Measurements from ENCODE around the gene ESR1. TPM values are rescaled to one million over a fixed set of nuclear protein-coding genes. Genes with fewer than 3 reads are reported as not detected.
"Not testable (repeated sequence)": the region's sequence is repeated elsewhere in the genome, so short reads cannot be mapped to it uniquely, and the experiment has no call there.

ESR1 gene
- total RNA-seq, 1 donor from 2014 or later: 17.5 TPM

- H3K27ac Mint-ChIP-seq: peak overlapping the region; percentile 9
- no peak for ATAC-seq (ENCODE audit: low read depth)
- H3K9me3 Mint-ChIP-seq: no peaks in the 10 kb centered on the region
- no peaks in the 10 kb centered on the region for H3K27me3 Mint-ChIP-seq
- ChIA-PET POLR2A (no interaction called here), CTCF (interaction anchor here (0.8 to 1.4 kb wide), 2 partner anchors 363 to 437 kb away, joined by 3 to 7 read pairs; no protein-coding TSS in a partner anchor)
- no peaks in the 10 kb centered on the region for H3K4me1 Mint-ChIP-seq
- intact Hi-C loops (cut with micrococcal nuclease): no loop called here
- TF ChIP-seq CTCF (IDR thresholded peaks at IDR 0.05): no peak
- peaks cover 83% of the 10 kb centered on the region for H3K36me3 Mint-ChIP-seq (ENCODE audit: low read depth)
- no peak for DNase-seq
- H3K4me3 Mint-ChIP-seq: no peak overlapping the region
These were observed 320.1 kb downstream of the ESR1 start for GRCh38 chr6:152127432-152128165.

GRCh38 chr6:152129691-152130151 is 322.2 kb downstream of the ESR1 start:
- ATAC-seq (ENCODE audit: low read depth) (no peak), DNase-seq (no peak)
- CTCF ChIA-PET: no interaction called here
- intact Hi-C loops (cut with micrococcal nuclease): no loop called here
- Mint-ChIP-seq H3K4me1 (no peaks in the 10 kb centered on the region), H3K27ac (peak overlapping the region; percentile 7), H3K4me3 (no peak overlapping the region), H3K9me3 (no peaks in the 10 kb centered on the region), H3K36me3 (ENCODE audit: low read depth) (peaks cover 87% of the 10 kb centered on the region), H3K27me3 (no peaks in the 10 kb centered on the region)
- no peak for TF ChIP-seq CTCF (IDR thresholded peaks at IDR 0.05)
- POLR2A ChIA-PET: interaction anchor here (0.7 kb wide), 1 partner anchor 1960 kb away, joined by 3 read pairs; no protein-coding TSS in a partner anchor

- intact Hi-C loops (cut with micrococcal nuclease): no loop called here
- Mint-ChIP-seq H3K27ac (no peak overlapping the region), H3K9me3 (no peaks in the 10 kb centered on the region), H3K4me3 (no peak overlapping the region), H3K4me1 (no peaks in the 10 kb centered on the region), H3K36me3 (ENCODE audit: low read depth) (peaks cover 90% of the 10 kb centered on the region), H3K27me3 (no peaks in the 10 kb centered on the region)
- DNase-seq (no peak), ATAC-seq (ENCODE audit: low read depth) (no peak)
- no peak for TF ChIP-seq CTCF (IDR thresholded peaks at IDR 0.05)
- CTCF ChIA-PET: no interaction called here
- POLR2A ChIA-PET: no interaction called here
These were observed 323.0 kb downstream of the ESR1 start for GRCh38 chr6:152130441-152130840.

- Mint-ChIP-seq H3K27me3 (no peaks in the 10 kb centered on the region), H3K27ac (no peak overlapping the region), H3K4me1 (no peaks in the 10 kb centered on the region), H3K4me3 (no peak overlapping the region), H3K36me3 (ENCODE audit: low read depth) (peaks cover 93% of the 10 kb centered on the region), H3K9me3 (no peaks in the 10 kb centered on the region)
- no peak for DNase-seq
- POLR2A ChIA-PET: no interaction called here
- TF ChIP-seq CTCF (IDR thresholded peaks at IDR 0.05): no peak
- intact Hi-C loops (cut with micrococcal nuclease): no loop called here
- ATAC-seq (ENCODE audit: low read depth): no peak
- CTCF ChIA-PET: interaction anchor here (0.8 kb wide), 1 partner anchor 11 kb away, joined by 3 read pairs; no protein-coding TSS in a partner anchor
These were observed 328.4 kb downstream of the ESR1 start for GRCh38 chr6:152135755-152136448.

GRCh38 chr6:152136449-152136825 is 329.0 kb downstream of the ESR1 start:
- H3K27ac Mint-ChIP-seq: no peak overlapping the region
- ATAC-seq (ENCODE audit: low read depth): no peak
- intact Hi-C loops (cut with micrococcal nuclease): no loop called here
- no peak for TF ChIP-seq CTCF (IDR thresholded peaks at IDR 0.05)
- ChIA-PET POLR2A (no interaction called here), CTCF (interaction anchor here (0.8 kb wide), 1 partner anchor 11 kb away, joined by 3 read pairs; no protein-coding TSS in a partner anchor)
- H3K4me1 Mint-ChIP-seq: no peaks in the 10 kb centered on the region
- no peaks in the 10 kb centered on the region for H3K9me3 Mint-ChIP-seq
- H3K4me3 Mint-ChIP-seq: no peak overlapping the region
- peaks cover 94% of the 10 kb centered on the region for H3K36me3 Mint-ChIP-seq (ENCODE audit: low read depth)
- H3K27me3 Mint-ChIP-seq: no peaks in the 10 kb centered on the region
- DNase-seq: no peak

- DNase-seq; intact Hi-C loops (cut with micrococcal nuclease); ATAC-seq (ENCODE audit: low read depth); H3K27me3 Mint-ChIP-seq; POLR2A ChIA-PET; CTCF ChIA-PET; H3K4me1 Mint-ChIP-seq; H3K9me3 Mint-ChIP-seq; H3K27ac Mint-ChIP-seq; H3K4me3 Mint-ChIP-seq: not testable (repeated sequence)
- peaks cover 89% of the 10 kb centered on the region for H3K36me3 Mint-ChIP-seq (ENCODE audit: low read depth)
These were observed 330.9 kb downstream of the ESR1 start for GRCh38 chr6:152138344-152138743.
